Small intestine (tissue), 7 donors: ENCODE data around the gene TNFRSF19. TPM values are rescaled to one million over a fixed set of nuclear protein-coding genes. Genes with fewer than 3 reads are reported as not detected.

Experiments
- DNase-seq, 2 donors: peaks; one replicate each; pipeline versions ENCODE4 v3.0.0 to v3.0.0-alpha.2; 2013
- FAIRE-seq: peaks from 2 replicates; lab custom pipeline; 2012; peaks lifted over from hg19 to GRCh38; lab: Jason Lieb, UNC
- H3K27ac ChIP-seq, 3 donors: one replicate each; pipeline ENCODE4 v1.5.1; 2013; ENCODE audit warnings: low read length in 2 of 3, mild to moderate bottlenecking in 2 of 3, control low read depth in 1 of 3, inconsistent platforms in 1 of 3, low read depth in 1 of 3, moderate library complexity in 1 of 3
- H3K27me3 ChIP-seq, 3 donors: one replicate each; pipeline ENCODE4 v1.6.1; 2013; ENCODE audit warnings: low read length in 3 of 3, inconsistent platforms in 1 of 3; ENCODE audit not compliant: control insufficient read depth in 3 of 3, insufficient read depth in 3 of 3
- H3K36me3 ChIP-seq, 3 donors: one replicate each; pipeline ENCODE4 v1.6.1; 2013; ENCODE audit warnings: low read length in 3 of 3, inconsistent platforms in 1 of 3, low read depth in 1 of 3, mild to moderate bottlenecking in 1 of 3, moderate library complexity in 1 of 3; ENCODE audit not compliant: control insufficient read depth in 3 of 3, insufficient read depth in 2 of 3
- H3K4me1 ChIP-seq, 3 donors: one replicate each; pipeline ENCODE4 v1.6.1; 2013; ENCODE audit warnings: low read length in 2 of 3, inconsistent platforms in 1 of 3, low read depth in 1 of 3, mild to moderate bottlenecking in 1 of 3, moderate library complexity in 1 of 3; ENCODE audit not compliant: control insufficient read depth in 3 of 3, insufficient read depth in 2 of 3
- H3K4me3 ChIP-seq, 3 donors: one replicate each; pipeline ENCODE4 v1.5.1; 2013; ENCODE audit warnings: low read length in 3 of 3, control low read depth in 1 of 3, inconsistent platforms in 1 of 3, low read depth in 1 of 3, mild to moderate bottlenecking in 1 of 3, moderate library complexity in 1 of 3
- H3K9me3 ChIP-seq, 2 donors: one replicate each; pipeline ENCODE4 v1.6.1; 2013; ENCODE audit warnings: low read depth in 1 of 2, low read length in 1 of 2; ENCODE audit not compliant: control insufficient read depth in 2 of 2, insufficient read depth in 1 of 2
- WGBS, 3 donors: extraction: QIAGEN DNeasy Blood & Tissue Kit; methylation state at CpG; one replicate each; pipeline ENCODE4 v1.1.7; 2013; 5-methylcytosine and 5-hydroxymethylcytosine counted together
- polyA plus RNA-seq, 4 donors: library from polyadenylated mRNA; stranded (reverse) in 3 of 4; unstranded in 1 of 4; fragments of 200-250 nt in 3 of 4; fragments of 120-200 nt in 1 of 4; gene quantifications; one replicate each; pipeline versions ENCODE4 v1.2.1 to v1.2.3, GENCODE V29; 2013
- donor health status: healthy with polysubstance abuse.
- donor health status: control.
- donor health status: control.
- donor health status: Bipolar disorder and iron deficiency.
- donor health status: healthy.

Gene TNFRSF19
- polyA plus RNA-seq, 4 donors: 1.4 to 2.6 TPM; not detected in 2

- H3K36me3 ChIP-seq: no peaks in the 10 kb centered on the region
- H3K27me3 ChIP-seq: peaks cover 0 to 8% (median 0%) of the 10 kb centered on the region in 3 donors
- H3K4me1 ChIP-seq: no peaks in the 10 kb centered on the region
- DNase-seq (no peak), FAIRE-seq (no peak)
- no peaks in the 10 kb centered on the region for H3K9me3 ChIP-seq
- no peak overlapping the region for H3K4me3 ChIP-seq
- no peak overlapping the region for H3K27ac ChIP-seq
These were observed 20.5 kb upstream of the TNFRSF19 start for GRCh38 chr13:23549724-23550123.

GRCh38 chr13:23550163-23550562, 20.0 kb upstream of the TNFRSF19 start:
- H3K27ac ChIP-seq: no peak overlapping the region
- H3K36me3 ChIP-seq: no peaks in the 10 kb centered on the region
- FAIRE-seq (no peak), DNase-seq (no peak)
- no peak overlapping the region for H3K4me3 ChIP-seq
- no peaks in the 10 kb centered on the region for H3K4me1 ChIP-seq
- 83 to 91% (median 86%) methylated on average over 1 of the region's 1 CpG for WGBS, 3 donors
- H3K27me3 ChIP-seq: peaks cover 0 to 8% (median 0%) of the 10 kb centered on the region in 3 donors
- no peaks in the 10 kb centered on the region for H3K9me3 ChIP-seq

GRCh38 chr13:23551213-23552008, 18.8 kb upstream of the TNFRSF19 start:
- no peaks in the 10 kb centered on the region for H3K36me3 ChIP-seq

GRCh38 chr13:23552171-23552570, 18.0 kb upstream of the TNFRSF19 start:
- H3K36me3 ChIP-seq: no peaks in the 10 kb centered on the region
- 50 to 60% (median 59%) methylated on average over 1 of the region's 1 CpG for WGBS, 3 donors

More at GRCh38 chr13:23551213-23552008, 18.8 kb upstream of the TNFRSF19 start:
- no peaks in the 10 kb centered on the region for H3K4me1 ChIP-seq
- no peaks in the 10 kb centered on the region for H3K9me3 ChIP-seq
- H3K27ac ChIP-seq: no peak overlapping the region
- FAIRE-seq (no peak), DNase-seq (no peak)
- peaks cover 0 to 8% (median 0%) of the 10 kb centered on the region in 3 donors for H3K27me3 ChIP-seq
- H3K4me3 ChIP-seq: no peak overlapping the region
- 71 to 74% (median 73%) methylated on average over 4 of the region's 4 CpGs for WGBS, 3 donors

GRCh38 chr13:23552661-23553060, 17.6 kb upstream of the TNFRSF19 start:
- H3K27ac ChIP-seq: no peak overlapping the region
- DNase-seq (no peak), FAIRE-seq (no peak)
- H3K9me3 ChIP-seq: no peaks in the 10 kb centered on the region
- no peaks in the 10 kb centered on the region for H3K4me1 ChIP-seq
- whole genome bisulfite sequencing, 3 donors: 85 to 90% (median 86%) methylated on average over 2 of the region's 2 CpGs
- H3K36me3 ChIP-seq: no peaks in the 10 kb centered on the region
- no peak overlapping the region for H3K4me3 ChIP-seq
- H3K27me3 ChIP-seq: no peaks in the 10 kb centered on the region

More at GRCh38 chr13:23552171-23552570, 18.0 kb upstream of the TNFRSF19 start:
- no peak for FAIRE-seq
- DNase-seq: no peak
- H3K27ac ChIP-seq: no peak overlapping the region
- no peaks in the 10 kb centered on the region for H3K4me1 ChIP-seq
- H3K4me3 ChIP-seq: no peak overlapping the region
- no peaks in the 10 kb centered on the region for H3K9me3 ChIP-seq
- H3K27me3 ChIP-seq: peaks cover 0 to 3% (median 0%) of the 10 kb centered on the region in 3 donors

- FAIRE-seq: no peak
- Histone ChIP-seq H3K4me1 (no peaks in the 10 kb centered on the region), H3K4me3 (no peak overlapping the region), H3K9me3 (no peaks in the 10 kb centered on the region), H3K27me3 (no peaks in the 10 kb centered on the region), H3K27ac (no peak overlapping the region), H3K36me3 (no peaks in the 10 kb centered on the region)
- DNase-seq: no peak
- 65 to 72% (median 68%) methylated on average over 3 of the region's 3 CpGs for WGBS, 3 donors
These were observed 16.2 kb upstream of the TNFRSF19 start for GRCh38 chr13:23554000-23554399.

GRCh38 chr13:23557043-23557442, 13.2 kb upstream of the TNFRSF19 start:
- Histone ChIP-seq H3K27ac (no peak overlapping the region), H3K36me3 (no peaks in the 10 kb centered on the region), H3K4me1 (no peaks in the 10 kb centered on the region), H3K4me3 (no peak overlapping the region), H3K27me3 (no peaks in the 10 kb centered on the region), H3K9me3 (no peaks in the 10 kb centered on the region)
- 79 to 92% (median 82%) methylated on average over 5 of the region's 5 CpGs for WGBS, 3 donors
- no peak for DNase-seq
- FAIRE-seq: no peak

- FAIRE-seq: no peak
- no peak overlapping the region for H3K27ac ChIP-seq
- no peaks in the 10 kb centered on the region for H3K4me1 ChIP-seq
- no peaks in the 10 kb centered on the region for H3K9me3 ChIP-seq
- no peaks in the 10 kb centered on the region for H3K36me3 ChIP-seq
- no peaks in the 10 kb centered on the region for H3K27me3 ChIP-seq
- no peak for DNase-seq
- no peak overlapping the region for H3K4me3 ChIP-seq
- WGBS, 3 donors: 90 to 97% (median 94%) methylated on average over 2 of the region's 2 CpGs
These were observed 12.5 kb upstream of the TNFRSF19 start for GRCh38 chr13:23557733-23558132.
